IPS-15b (cell line): ENCODE data around the gene USP9X.
"Not testable (repeated sequence)": the region's sequence is repeated elsewhere in the genome, so short reads cannot be mapped to it uniquely, and the experiment has no call there.

Source experiments
- H3K27me3 ChIP-seq: one replicate; pipeline ENCODE4 v1.6.1; 2013; ENCODE audit warnings: low read length; ENCODE audit not compliant: control insufficient read depth, insufficient read depth
- H3K36me3 ChIP-seq: one replicate; pipeline ENCODE4 v1.6.1; 2013; ENCODE audit warnings: low read length; ENCODE audit not compliant: control insufficient read depth, insufficient read depth
- H3K4me1 ChIP-seq: one replicate; pipeline ENCODE4 v1.6.1; 2013; ENCODE audit warnings: mild to moderate bottlenecking, low read length; ENCODE audit not compliant: control insufficient read depth, insufficient read depth
- H3K4me3 ChIP-seq: one replicate; pipeline ENCODE4 v1.5.1; 2013; ENCODE audit warnings: low read depth, low read length
- H3K9ac ChIP-seq: one replicate; pipeline ENCODE4 v1.6.1; 2013; ENCODE audit warnings: low read depth, mild to moderate bottlenecking, low read length
- H3K9me3 ChIP-seq: one replicate; pipeline ENCODE4 v1.6.1; 2013; ENCODE audit warnings: mild to moderate bottlenecking, low read length; ENCODE audit not compliant: control insufficient read depth, insufficient read depth

Gene USP9X

GRCh38 chrX:41234471-41234870, 149.2 kb downstream of the USP9X start:
- H3K4me1 ChIP-seq, H3K4me3 ChIP-seq, H3K9ac ChIP-seq, H3K9me3 ChIP-seq, H3K27me3 ChIP-seq: not testable (repeated sequence)
- peaks cover 25% of the 10 kb centered on the region for H3K36me3 ChIP-seq

- H3K36me3 ChIP-seq = peaks cover 21% of the 10 kb centered on the region
- no peaks in the 10 kb centered on the region for H3K27me3 ChIP-seq
- no peak overlapping the region for H3K4me3 ChIP-seq
- no peaks in the 10 kb centered on the region for H3K9me3 ChIP-seq
- no peaks in the 10 kb centered on the region for H3K4me1 ChIP-seq
- H3K9ac ChIP-seq = no peak overlapping the region
Measured at GRCh38 chrX:41234962-41235361, 149.7 kb downstream of the USP9X start.

DNA sequence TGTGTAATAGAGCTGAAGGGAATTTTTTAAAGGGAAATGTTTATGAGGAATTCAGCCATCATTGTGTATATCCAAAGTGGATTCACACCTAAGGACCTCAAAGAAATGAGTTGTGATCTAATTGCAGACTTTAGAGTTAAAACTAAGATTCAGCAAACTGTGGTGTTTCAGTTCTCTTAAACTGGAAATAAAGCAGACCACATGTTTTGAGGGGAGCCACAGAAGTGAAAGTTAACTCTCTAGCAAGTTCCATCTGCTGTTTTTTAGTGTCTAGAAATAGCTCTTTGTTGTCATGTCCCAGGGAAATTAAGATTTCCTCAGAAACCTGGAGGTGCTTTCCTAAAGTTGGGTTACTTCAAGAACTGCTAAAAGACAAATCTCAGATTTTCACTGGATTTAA, 151.4 kb downstream of the USP9X start:
- H3K4me1 ChIP-seq = no peaks in the 10 kb centered on the region
- H3K9ac ChIP-seq = no peak overlapping the region
- H3K9me3 ChIP-seq = no peaks in the 10 kb centered on the region
- no peaks in the 10 kb centered on the region for H3K27me3 ChIP-seq
- H3K36me3 ChIP-seq = peaks cover 11% of the 10 kb centered on the region
- H3K4me3 ChIP-seq = no peak overlapping the region

GRCh38 chrX:41240509-41240908, 155.3 kb downstream of the USP9X start:
- no peaks in the 10 kb centered on the region for H3K36me3 ChIP-seq
- H3K27me3 ChIP-seq = no peaks in the 10 kb centered on the region
- no peak overlapping the region for H3K4me3 ChIP-seq
- H3K9ac ChIP-seq = no peak overlapping the region
- no peaks in the 10 kb centered on the region for H3K9me3 ChIP-seq
- no peaks in the 10 kb centered on the region for H3K4me1 ChIP-seq

GRCh38 chrX:41241962-41242361, 156.7 kb downstream of the USP9X start:
- H3K4me3 ChIP-seq = no peak overlapping the region
- H3K36me3 ChIP-seq = no peaks in the 10 kb centered on the region
- no peaks in the 10 kb centered on the region for H3K4me1 ChIP-seq
- H3K9ac ChIP-seq = no peak overlapping the region
- H3K27me3 ChIP-seq = no peaks in the 10 kb centered on the region
- no peaks in the 10 kb centered on the region for H3K9me3 ChIP-seq

DNA sequence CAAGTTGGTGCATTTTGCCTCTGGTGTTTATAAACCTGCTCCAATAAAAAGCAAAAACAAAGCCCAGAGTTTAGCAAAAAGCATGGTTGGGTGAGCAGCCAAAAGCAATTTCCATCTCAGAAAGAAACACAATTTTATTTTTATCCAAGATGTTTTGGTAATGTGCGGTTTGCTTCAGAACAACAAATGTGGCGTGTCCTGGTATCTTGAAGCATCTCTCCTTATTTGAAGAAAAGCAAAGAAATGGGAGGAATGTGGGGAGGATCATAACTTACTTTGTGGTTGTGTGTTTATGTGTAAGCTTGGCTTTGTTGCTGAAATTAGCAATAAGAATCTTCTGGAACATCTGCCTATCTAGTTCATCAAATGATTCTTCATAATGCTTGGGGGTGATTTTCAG, 160.4 kb downstream of the USP9X start:
- H3K27me3 ChIP-seq = no peaks in the 10 kb centered on the region
- H3K36me3 ChIP-seq = no peaks in the 10 kb centered on the region
- H3K4me1 ChIP-seq = no peaks in the 10 kb centered on the region
- H3K4me3 ChIP-seq = no peak overlapping the region
- no peaks in the 10 kb centered on the region for H3K9me3 ChIP-seq
- no peak overlapping the region for H3K9ac ChIP-seq

GRCh38 chrX:41250867-41251266, 165.6 kb downstream of the USP9X start:
- no peak overlapping the region for H3K9ac ChIP-seq
- H3K9me3 ChIP-seq = no peaks in the 10 kb centered on the region
- H3K27me3 ChIP-seq = peaks cover 3% of the 10 kb centered on the region
- H3K4me3 ChIP-seq = no peak overlapping the region
- no peaks in the 10 kb centered on the region for H3K36me3 ChIP-seq
- no peaks in the 10 kb centered on the region for H3K4me1 ChIP-seq

DNA sequence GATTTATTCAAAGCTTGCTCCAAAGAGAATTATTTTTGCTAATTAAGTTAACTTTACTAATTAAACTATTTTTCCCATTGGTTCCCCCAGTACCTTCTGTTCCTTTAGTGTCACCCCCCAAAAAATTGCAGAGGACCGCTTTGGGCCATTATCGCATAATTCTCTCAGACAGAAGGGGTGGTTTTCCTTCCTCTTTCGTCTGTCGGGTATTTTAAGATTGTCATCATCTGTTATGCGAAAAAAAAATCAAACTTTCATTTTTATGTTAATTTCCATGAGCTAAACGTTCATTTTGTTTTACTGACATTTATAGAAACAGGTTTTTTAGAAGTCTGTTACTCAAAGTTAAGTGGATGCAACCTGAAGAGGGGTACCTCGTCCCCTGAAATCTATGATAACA, 172.6 kb downstream of the USP9X start:
- H3K4me3 ChIP-seq = no peak overlapping the region

DNA sequence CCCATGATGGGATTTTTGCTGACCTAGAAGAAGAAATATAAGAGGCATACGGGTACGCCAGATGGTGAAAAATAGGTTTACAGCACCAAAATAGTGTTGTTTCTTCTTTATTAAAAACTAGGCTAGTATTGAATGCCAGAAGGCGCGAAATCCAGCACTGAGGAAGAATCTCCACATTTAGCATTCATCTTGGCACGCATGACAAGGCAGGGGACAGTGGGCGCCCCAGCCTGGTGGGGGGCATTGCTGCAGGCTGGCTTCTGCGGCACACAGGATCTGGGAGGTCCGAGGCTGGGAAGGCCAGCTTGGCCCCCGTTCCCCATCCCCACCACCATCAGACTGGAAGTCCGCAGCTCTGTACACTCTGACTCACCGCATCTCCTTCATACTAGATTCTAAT, 173.0 kb downstream of the USP9X start:
- no peak overlapping the region for H3K4me3 ChIP-seq
- H3K27me3 ChIP-seq = peaks cover 2% of the 10 kb centered on the region

More for the DNA sequence above, 172.6 kb downstream of the USP9X start:
- Histone ChIP-seq H3K9me3 (no peaks in the 10 kb centered on the region), H3K27me3 (peaks cover 3% of the 10 kb centered on the region), H3K4me1 (no peaks in the 10 kb centered on the region), H3K36me3 (no peaks in the 10 kb centered on the region), H3K9ac (no peak overlapping the region)

GRCh38 chrX:41258871-41259270, 173.6 kb downstream of the USP9X start:
- Histone ChIP-seq H3K36me3 (no peaks in the 10 kb centered on the region), H3K9ac (no peak overlapping the region), H3K4me3 (no peak overlapping the region), H3K4me1 (no peaks in the 10 kb centered on the region), H3K9me3 (peaks cover 4% of the 10 kb centered on the region), H3K27me3 (no peaks in the 10 kb centered on the region)

More for the DNA sequence above, 173.0 kb downstream of the USP9X start:
- peaks cover 3% of the 10 kb centered on the region for H3K9me3 ChIP-seq
- H3K4me1 ChIP-seq = no peaks in the 10 kb centered on the region
- no peak overlapping the region for H3K9ac ChIP-seq
- H3K36me3 ChIP-seq = no peaks in the 10 kb centered on the region

DNA sequence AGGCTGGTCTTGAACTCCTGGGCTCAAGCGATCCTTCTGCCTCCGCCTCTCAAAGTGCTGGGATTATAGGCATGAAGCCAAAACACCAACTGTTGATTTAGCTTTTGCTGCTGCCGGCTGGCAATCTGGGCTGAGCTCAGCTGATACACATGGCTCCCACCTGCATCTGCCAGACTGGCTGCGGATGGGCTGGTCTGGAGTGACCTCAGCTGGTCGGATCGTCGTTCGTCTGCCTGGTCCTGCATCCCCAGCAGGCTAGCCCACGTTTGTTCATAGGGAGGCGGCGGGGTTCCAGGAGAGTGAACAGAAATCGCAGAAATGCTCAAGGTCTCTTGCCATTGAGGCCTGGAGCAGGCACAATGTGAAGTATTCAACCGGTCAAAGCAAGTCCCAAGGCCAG, 174.3 kb downstream of the USP9X start:
- no peaks in the 10 kb centered on the region for H3K4me1 ChIP-seq
- no peaks in the 10 kb centered on the region for H3K36me3 ChIP-seq
- H3K9ac ChIP-seq = no peak overlapping the region
- peaks cover 4% of the 10 kb centered on the region for H3K9me3 ChIP-seq
- H3K4me3 ChIP-seq = no peak overlapping the region
- H3K27me3 ChIP-seq = no peaks in the 10 kb centered on the region

DNA sequence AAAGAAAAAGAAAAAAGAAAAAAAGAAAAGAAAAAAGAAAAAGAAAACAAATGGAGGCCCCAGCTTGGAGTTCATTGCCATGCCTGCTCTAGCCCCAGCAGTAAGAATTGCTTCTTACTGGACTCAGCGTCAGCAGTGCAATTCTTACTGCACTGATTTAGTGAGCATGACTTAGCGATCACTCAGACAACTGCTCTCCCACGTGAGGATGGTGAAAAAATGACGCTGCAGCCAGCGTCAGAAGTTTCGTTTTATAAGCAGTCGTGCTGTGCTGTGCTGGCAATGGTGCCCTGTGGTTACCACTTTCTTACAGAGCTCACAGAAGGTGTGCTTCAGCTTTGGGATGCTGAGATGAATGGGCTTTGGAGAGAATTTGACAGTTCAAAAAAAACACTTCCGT, 180.4 kb downstream of the USP9X start:
- Histone ChIP-seq H3K4me1 (no peaks in the 10 kb centered on the region), H3K36me3 (no peaks in the 10 kb centered on the region), H3K4me3 (no peak overlapping the region), H3K9me3 (peaks cover 4% of the 10 kb centered on the region), H3K27me3 (no peaks in the 10 kb centered on the region), H3K9ac (no peak overlapping the region)

DNA sequence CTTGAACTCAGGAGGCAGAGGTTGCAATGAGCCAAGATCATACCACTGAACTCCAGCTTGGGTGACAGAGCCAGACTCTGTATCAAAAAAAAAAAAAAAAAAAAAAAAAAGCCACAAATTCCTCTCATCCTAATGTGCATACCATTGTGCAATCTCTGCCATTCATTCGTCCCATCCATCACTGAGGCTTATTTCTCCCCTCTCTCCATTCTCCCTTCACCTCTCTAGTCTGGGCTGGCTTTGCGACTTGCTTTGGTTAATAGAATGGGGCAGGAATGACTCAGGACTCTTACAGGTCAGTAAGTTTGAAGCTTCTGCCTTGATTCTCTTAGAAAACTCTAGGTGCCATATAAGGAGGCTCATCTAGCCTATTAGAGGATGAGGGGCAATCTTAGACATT, 188.4 kb downstream of the USP9X start:
- no peak overlapping the region for H3K9ac ChIP-seq
- no peaks in the 10 kb centered on the region for H3K9me3 ChIP-seq
- no peak overlapping the region for H3K4me3 ChIP-seq
- no peaks in the 10 kb centered on the region for H3K36me3 ChIP-seq
- no peaks in the 10 kb centered on the region for H3K27me3 ChIP-seq
- peaks cover 2% of the 10 kb centered on the region for H3K4me1 ChIP-seq
